Gastroesophageal sphincter (tissue), 3 donors: Measurements from ENCODE around the gene SUPT4H1.

Experiments
- CTCF ChIP-seq, 4 experiments: fragments of 200-600 bp in 2 of 4; fragments of 450-650 bp in 2 of 4; sonication (generic) in 1 of 4; IDR thresholded peaks; one replicate each; pipeline ENCODE4 v1.5.1; 2017 to 2019; ENCODE audit warnings: antibody characterized with exemption in 4 of 4, mild to moderate bottlenecking in 2 of 4, moderate library complexity in 2 of 4
- EP300 ChIP-seq: sonication (generic); formaldehyde crosslinking; IDR thresholded peaks from one replicate; pipeline ENCODE4 v1.6.1; 2017; ENCODE audit warnings: antibody characterized with exemption, mild to moderate bottlenecking
- POLR2A ChIP-seq, 2 donors: fragments of 450-650 bp; IDR thresholded peaks; one replicate each; pipeline ENCODE4 v1.6.1; 2017; ENCODE audit warnings: antibody characterized with exemption in 2 of 2, mild to moderate bottlenecking in 2 of 2, moderate library complexity in 1 of 2
- POLR2AphosphoS5 ChIP-seq: sonication (generic); formaldehyde crosslinking; IDR thresholded peaks from one replicate; pipeline ENCODE4 v1.6.1; 2017; ENCODE audit warnings: antibody characterized with exemption

- TF ChIP-seq POLR2A (IDR thresholded peaks at IDR 0.05) (no peak), CTCF (IDR thresholded peaks at IDR 0.05) (no peak), POLR2AphosphoS5 (no peak), EP300 (no peak)
These were observed 25.2 kb downstream of the SUPT4H1 start for GRCh38 chr17:58326609-58327362.
